CD4-positive, alpha-beta T cell (primary cell): Measurements from ENCODE around the gene GNAQ. TPM values are rescaled to one million over a fixed set of nuclear protein-coding genes. Genes with fewer than 3 reads are reported as not detected.

Experiments
- ATAC-seq: fragments of 200-7000 bp; cut with Tn5 transposase; one replicate; pipeline ENCODE4 v1.10.0; 2022; ENCODE audit warnings: mild to moderate bottlenecking; ENCODE audit not compliant: poor library complexity
- CTCF ChIA-PET: fragments of 350-600 bp; sonication (Branson Sonifier 250); formaldehyde crosslinking; loops from one replicate; lab custom pipeline; 2021; ENCODE audit warnings: antibody characterized with exemption, inconsistent platforms; lab: Charles Lee
- POLR2A ChIA-PET: fragments of 350-600 bp; sonication (Branson Sonifier 250); formaldehyde crosslinking; loops from one replicate; lab custom pipeline; 2021; ENCODE audit warnings: antibody characterized with exemption, inconsistent platforms; lab: Charles Lee
- DNase-seq, 14 experiments: peaks; one replicate each; pipeline ENCODE4 v3.0.0-alpha.2; 2013 to 2020; ENCODE audit warnings: mixed read lengths in 2 of 14
- H3K27ac ChIP-seq, 2 donors: one replicate each; pipeline versions ENCODE4 v1.5.1 to v1.7.0; 2013; ENCODE audit warnings: low read length in 2 of 2, low read depth in 1 of 2, mild to moderate bottlenecking in 1 of 2
- H3K27me3 ChIP-seq, 2 experiments: 1 replicate in 1 of 2; 2 replicates in 1 of 2; pipeline versions ENCODE4 v1.6.1 to v1.7.0; 2013; ENCODE audit warnings: low read length in 2 of 2, control low read depth in 1 of 2, mild to moderate bottlenecking in 1 of 2, moderate library complexity in 1 of 2; ENCODE audit not compliant: insufficient read depth in 2 of 2, control insufficient read depth in 1 of 2
- H3K36me3 ChIP-seq: one replicate; pipeline ENCODE4 v1.6.1; 2013; ENCODE audit warnings: low read length, control low read depth; ENCODE audit not compliant: insufficient read depth
- H3K4me1 ChIP-seq: one replicate; pipeline ENCODE4 v1.6.1; 2013; ENCODE audit warnings: low read length, control low read depth; ENCODE audit not compliant: insufficient read depth
- H3K4me3 ChIP-seq: one replicate; pipeline ENCODE4 v1.5.1; 2013; ENCODE audit warnings: mild to moderate bottlenecking, low read length, moderate library complexity
- H3K9me3 ChIP-seq, 2 experiments: 1 replicate in 1 of 2; 2 replicates in 1 of 2; pipeline versions ENCODE4 v1.6.1 to v1.7.0; 2013; ENCODE audit warnings: low read length in 2 of 2, mild to moderate bottlenecking in 2 of 2, control low read depth in 1 of 2, moderate library complexity in 1 of 2; ENCODE audit not compliant: control insufficient read depth in 1 of 2, insufficient read depth in 1 of 2
- H3K27ac Mint-ChIP-seq: one replicate; pipeline ENCODE4 v1.8.0; 2020; ENCODE audit warnings: mixed read lengths
- H3K27me3 Mint-ChIP-seq: one replicate; pipeline ENCODE4 v1.8.0; 2021; ENCODE audit warnings: mixed read lengths
- H3K36me3 Mint-ChIP-seq: one replicate; pipeline ENCODE4 v1.8.0; 2021; ENCODE audit warnings: low read depth, mixed read lengths
- H3K4me1 Mint-ChIP-seq: one replicate; pipeline ENCODE4 v1.8.0; 2021; ENCODE audit warnings: low read depth, mixed read lengths
- H3K4me3 Mint-ChIP-seq: one replicate; pipeline ENCODE4 v1.8.0; 2020; ENCODE audit warnings: mild to moderate bottlenecking, mixed read lengths
- H3K9me3 Mint-ChIP-seq: one replicate; pipeline ENCODE4 v1.8.0; 2020; ENCODE audit warnings: mixed read lengths
- CTCF ChIP-seq: fragments of 200-600 bp; IDR thresholded peaks from one replicate; pipeline ENCODE4 v1.8.0; 2022; ENCODE audit warnings: antibody characterized with exemption, mild to moderate bottlenecking
- intact Hi-C, 2 experiments: fragments of 100-400 bp; cut with DNase I in 1 of 2; cut with micrococcal nuclease in 1 of 2; formaldehyde crosslinking; loops; one replicate each; pipeline versions ENCODE4 v1.15.1 to v1.9.0; 2023 to 2025; cut with DNase I, micrococcal nuclease
- total RNA-seq, 174 experiments: library from RNA in 2 of 174; stranded (reverse) in 2 of 174; gene quantifications; one replicate each; pipeline ENCODE4 v1.2.3 and lab custom pipeline; 2021 to 2026

GNAQ gene
- total RNA-seq, 2 experiments from 2014 or later = 55.5 to 55.9 TPM

- Histone ChIP-seq H3K27ac (peak overlapping the region in 1 of 2 donors; percentile 31), H3K4me3 (no peak overlapping the region), H3K27me3 (no peaks in the 10 kb centered on the region), H3K36me3 (no peaks in the 10 kb centered on the region), H3K9me3 (no peaks in the 10 kb centered on the region), H3K4me1 (peaks cover 31% of the 10 kb centered on the region)
- intact Hi-C loops = no loop called here
- Mint-ChIP-seq H3K4me3 (peak overlapping the region; percentile 46), H3K27ac (peak overlapping the region; percentile 55), H3K27me3 (no peaks in the 10 kb centered on the region), H3K36me3 (no peaks in the 10 kb centered on the region), H3K9me3 (no peaks in the 10 kb centered on the region), H3K4me1 (peaks cover 86% of the 10 kb centered on the region)
- DNase-seq = no peak
- ChIA-PET POLR2A (no interaction called here), CTCF (interaction anchor here (0.9 kb wide), 1 partner anchor 9 kb away, joined by 3 read pairs; no protein-coding TSS in a partner anchor)
- TF ChIP-seq CTCF = no peak
- ATAC-seq = no peak
Measured at GRCh38 chr9:77983320-77983662, 48.3 kb downstream of the GNAQ start.

DNA sequence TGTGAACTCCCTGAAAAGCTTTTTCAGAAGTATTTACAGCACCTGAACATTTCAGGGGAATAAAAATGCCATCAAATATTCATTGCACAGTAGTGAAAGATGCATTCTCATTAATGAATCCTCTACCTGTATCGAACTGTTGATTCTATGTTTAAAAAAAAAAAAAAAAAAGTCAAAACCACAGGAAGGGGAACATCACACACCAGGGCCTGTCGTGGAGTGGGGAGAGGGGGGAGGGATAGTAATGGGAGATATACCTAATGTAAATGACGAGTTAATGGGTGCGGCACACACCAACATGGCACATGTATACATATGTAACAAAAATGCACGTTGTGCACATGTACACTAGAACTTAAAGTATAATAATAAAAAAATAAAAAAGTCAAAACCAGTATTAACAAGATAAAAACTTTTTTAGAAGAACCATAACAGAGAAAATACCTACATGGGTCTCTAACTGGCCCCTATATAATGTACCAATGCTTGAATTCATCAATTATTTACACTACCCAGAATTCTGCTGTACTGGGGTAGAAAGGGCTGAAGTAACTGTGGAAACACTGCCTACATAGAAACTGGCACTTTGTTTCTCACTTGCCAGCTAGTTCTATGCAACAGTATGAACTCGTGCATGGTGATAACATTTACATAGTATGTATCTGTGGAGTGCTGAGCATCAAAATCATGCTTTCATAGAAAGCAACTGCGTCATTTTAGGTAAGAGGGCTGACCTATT is 48.9 kb downstream of the GNAQ start:
- intact Hi-C loops = no loop called here
- TF ChIP-seq CTCF = no peak
- H3K4me3 Mint-ChIP-seq = peak overlapping the region; percentile 60
- Histone ChIP-seq H3K36me3 (no peaks in the 10 kb centered on the region), H3K9me3 (no peaks in the 10 kb centered on the region), H3K27me3 (no peaks in the 10 kb centered on the region), H3K4me1 (peaks cover 36% of the 10 kb centered on the region), H3K27ac (peak overlapping the region in 1 of 2 donors; percentile 31), H3K4me3 (no peak overlapping the region)
- H3K36me3 Mint-ChIP-seq = no peaks in the 10 kb centered on the region
- H3K9me3 Mint-ChIP-seq = no peaks in the 10 kb centered on the region
- peak overlapping the region; percentile 55 for H3K27ac Mint-ChIP-seq
- H3K27me3 Mint-ChIP-seq = no peaks in the 10 kb centered on the region
- DNase-seq = peak in 7 of 14 experiments; percentile 2 to 46 (median 23)
- H3K4me1 Mint-ChIP-seq = peaks cover 86% of the 10 kb centered on the region
- CTCF ChIA-PET = interaction anchor here (0.9 kb wide), 1 partner anchor 8 kb away, joined by 3 read pairs; no protein-coding TSS in a partner anchor
- ATAC-seq = peak; percentile 66
- POLR2A ChIA-PET = interaction anchor here (0.6 to 2.7 kb wide), 2 partner anchors 49 to 72 kb away, joined by 7 to 8 read pairs; partner anchors contain the start of gene GNAQ

DNA sequence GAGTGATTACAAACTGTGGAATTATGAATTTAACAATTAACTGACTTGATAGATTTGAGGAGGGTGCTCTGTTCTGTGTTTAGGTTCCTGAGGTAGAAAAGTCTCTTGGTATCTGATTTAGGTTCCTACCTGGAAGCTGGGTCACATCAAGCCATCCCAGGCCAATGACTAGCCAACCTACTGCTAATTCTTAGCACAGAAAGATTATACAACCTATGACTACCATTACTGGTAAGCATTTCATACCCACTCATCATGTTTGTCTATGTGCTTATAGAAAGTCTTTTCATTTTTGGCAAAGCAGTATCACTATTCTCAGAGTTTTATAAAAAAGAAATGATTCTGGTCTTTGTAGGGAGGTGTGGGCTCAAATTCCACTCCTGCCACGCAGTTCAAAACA is 49.7 kb downstream of the GNAQ start:
- intact Hi-C loops = no loop called here
- Histone ChIP-seq H3K36me3 (no peaks in the 10 kb centered on the region), H3K4me1 (peaks cover 44% of the 10 kb centered on the region), H3K27me3 (no peaks in the 10 kb centered on the region), H3K27ac (no peak overlapping the region), H3K9me3 (no peaks in the 10 kb centered on the region), H3K4me3 (no peak overlapping the region)
- no peak for TF ChIP-seq CTCF
- Mint-ChIP-seq H3K9me3 (no peaks in the 10 kb centered on the region), H3K4me1 (peaks cover 86% of the 10 kb centered on the region), H3K36me3 (no peaks in the 10 kb centered on the region), H3K4me3 (peak overlapping the region; percentile 60), H3K27ac (peak overlapping the region; percentile 55), H3K27me3 (no peaks in the 10 kb centered on the region)
- CTCF ChIA-PET = interaction anchor here (1.3 to 1.4 kb wide), 2 partner anchors 12 to 54 kb away, joined by 4 read pairs; no protein-coding TSS in a partner anchor
- POLR2A ChIA-PET = interaction anchor here (0.8 to 2.7 kb wide), 2 partner anchors 49 to 140 kb away, joined by 3 to 8 read pairs; partner anchors contain the start of gene GNAQ
- no peak for DNase-seq
- ATAC-seq = no peak
